CD4-positive, alpha-beta T cell treated with Interleukin-15 for 4 hours (primary cell): ENCODE data around the gene DDTL.
"Not testable (repeated sequence)": the region's sequence is repeated elsewhere in the genome, so short reads cannot be mapped to it uniquely, and the experiment has no call there.

ENCODE experiments used
- DNase-seq: peaks from one replicate; pipeline ENCODE4 v3.0.0-alpha.2; 2020; ENCODE audit warnings: low spot score

DDTL gene

GRCh38 chr22:23966568-23966967 lies at the start of gene DDTL:
TSS of gene DDTL (plus strand) at chr22:23966888. CDS start at chr22:23966915, 27 bp downstream.
- DNase-seq, result not testable (repeated sequence)

GRCh38 chr22:23920267-23920611 lies 46.4 kb upstream of the DDTL start:
- not testable (repeated sequence) for DNase-seq

DNA sequence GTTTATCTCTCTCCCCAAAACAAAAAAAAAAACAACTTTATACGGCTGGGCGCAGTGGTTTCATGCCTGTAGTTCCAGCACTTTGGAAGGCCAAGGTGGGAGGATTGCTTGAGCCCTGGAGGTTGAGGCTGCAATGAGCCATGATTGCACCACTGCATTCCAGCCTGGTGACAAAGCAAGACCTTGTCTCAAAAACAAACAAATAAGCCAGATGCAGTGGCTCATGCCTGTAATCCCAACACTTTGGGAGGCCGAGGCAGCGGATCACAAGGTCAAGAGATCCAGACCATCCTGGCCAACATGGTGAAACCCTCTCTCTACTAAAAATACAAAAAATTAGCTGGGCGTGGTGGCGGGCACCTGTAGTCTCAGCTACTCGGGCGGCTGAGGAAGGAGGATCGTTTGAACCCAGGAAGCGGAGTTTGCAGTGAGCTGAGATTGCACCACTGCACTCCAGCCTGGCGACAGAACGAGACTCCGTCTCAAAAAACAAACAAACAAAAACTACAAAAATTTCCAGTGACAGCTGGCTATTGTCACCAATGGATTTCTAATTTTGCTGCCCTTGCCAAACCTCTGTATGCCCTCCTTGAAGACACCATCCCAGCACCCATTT lies 45.0 kb upstream of the DDTL start:
- DNase-seq, result not testable (repeated sequence)

DNA sequence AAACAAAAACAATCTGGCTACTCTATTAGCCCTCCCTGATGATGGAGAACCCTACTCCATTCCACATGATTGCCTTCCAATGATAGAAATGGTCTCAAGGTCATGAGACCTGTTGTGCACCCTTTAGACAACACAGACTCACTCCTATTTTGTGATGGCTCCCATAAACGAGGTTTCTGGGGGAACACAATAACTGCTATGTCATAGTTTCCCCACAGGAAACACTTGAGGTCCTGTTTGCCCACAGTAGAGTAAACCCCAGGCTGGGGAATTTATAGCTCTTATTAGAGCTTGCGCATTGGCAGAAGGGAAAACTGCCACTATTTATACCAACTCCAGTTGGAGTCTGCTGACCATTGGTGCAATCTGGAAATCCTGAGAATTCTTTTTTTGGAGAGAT lies 43.8 kb upstream of the DDTL start:
- no peak for DNase-seq

GRCh38 chr22:23925020-23925606 lies 41.6 kb upstream of the DDTL start:
- DNase-seq, result no peak

- DNase-seq, result no peak
These were observed 40.1 kb upstream of the DDTL start for GRCh38 chr22:23926561-23926960.

DNA sequence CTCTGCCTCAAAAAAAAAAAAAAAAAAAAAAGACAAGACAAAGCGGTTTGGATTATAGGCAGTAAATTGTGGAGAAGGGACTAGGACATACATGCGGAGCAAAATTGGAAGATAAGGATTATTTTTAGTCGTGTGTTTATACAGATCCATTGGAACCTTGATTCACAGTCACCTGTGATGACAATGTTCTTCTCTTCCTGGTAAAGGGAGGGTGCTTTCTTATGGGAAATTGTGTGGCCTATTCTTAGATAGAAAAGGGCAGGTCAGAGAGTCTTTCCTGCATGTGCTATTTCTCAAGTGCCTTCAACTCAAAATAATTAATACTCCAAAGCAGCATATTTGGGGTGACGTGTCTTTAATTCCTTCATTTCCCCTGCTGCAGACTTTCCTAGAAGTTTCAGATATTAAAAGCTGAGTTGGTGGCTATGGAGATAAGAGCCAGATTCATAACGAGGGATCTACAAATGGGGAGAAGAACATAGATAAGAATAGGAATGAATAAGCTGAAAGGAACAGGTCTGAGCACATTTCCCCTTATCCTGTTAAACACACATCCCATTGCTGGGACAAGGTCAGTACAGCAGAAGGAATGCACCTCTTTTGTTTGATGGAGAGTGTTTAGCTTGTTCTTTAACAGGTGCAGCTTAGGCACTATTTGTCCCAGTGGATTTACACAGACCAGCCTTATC lies 28.2 kb upstream of the DDTL start:
- DNase-seq, result no peak

GRCh38 chr22:23939017-23939357 lies 27.7 kb upstream of the DDTL start:
- DNase-seq, result no peak

- DNase-seq, result not testable (repeated sequence)
These were observed 26.5 kb upstream of the DDTL start for GRCh38 chr22:23940166-23940565.

- not testable (repeated sequence) for DNase-seq
These were observed 19.3 kb upstream of the DDTL start for GRCh38 chr22:23947391-23947790.

GRCh38 chr22:23949764-23950163 lies 16.9 kb upstream of the DDTL start:
- not testable (repeated sequence) for DNase-seq

DNA sequence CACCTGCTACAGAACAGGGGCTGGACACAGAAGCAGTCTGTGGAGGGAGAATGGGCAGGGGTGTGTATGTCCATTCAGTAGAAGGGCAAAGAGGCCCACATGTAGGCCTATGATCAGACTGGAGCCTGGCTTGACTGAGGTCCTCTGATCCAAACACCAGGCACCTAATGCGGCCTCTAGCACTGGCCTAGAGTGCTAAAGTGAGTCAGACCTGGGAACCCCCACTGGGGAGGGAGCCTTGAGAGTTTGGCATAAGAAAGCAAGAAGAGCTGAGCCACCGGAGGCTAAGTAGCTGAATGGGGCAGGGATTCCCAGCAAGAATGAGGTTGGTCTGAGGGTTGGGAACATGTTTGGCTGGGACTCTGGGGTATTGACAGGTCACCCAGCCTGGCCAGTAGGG lies 15.3 kb upstream of the DDTL start:
- DNase-seq, result not testable (repeated sequence)

- not testable (repeated sequence) for DNase-seq
These were observed 13.8 kb upstream of the DDTL start for GRCh38 chr22:23952794-23953405.

GRCh38 chr22:23953485-23953884 lies 13.2 kb upstream of the DDTL start:
- DNase-seq, result not testable (repeated sequence)

GRCh38 chr22:23954193-23954990 lies 12.3 kb upstream of the DDTL start:
- DNase-seq, result not testable (repeated sequence)

DNA sequence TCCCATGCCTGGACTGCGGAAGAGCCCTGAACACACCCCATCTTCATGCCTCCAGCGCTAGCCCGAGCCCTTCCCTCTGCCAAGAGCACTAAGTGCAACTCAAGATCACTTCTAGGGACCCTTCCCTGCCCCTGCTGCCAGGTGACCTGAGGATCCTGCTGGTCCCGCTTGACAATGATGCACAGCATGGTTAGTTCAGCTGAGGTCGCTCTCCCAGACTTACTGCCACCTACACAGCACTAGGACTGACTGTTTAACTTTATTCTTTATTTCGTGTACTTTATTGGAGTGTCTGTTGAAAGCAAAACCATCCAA lies 11.7 kb upstream of the DDTL start:
- DNase-seq, result not testable (repeated sequence)

GRCh38 chr22:23955886-23956285 lies 10.8 kb upstream of the DDTL start:
- DNase-seq, result not testable (repeated sequence)

DNA sequence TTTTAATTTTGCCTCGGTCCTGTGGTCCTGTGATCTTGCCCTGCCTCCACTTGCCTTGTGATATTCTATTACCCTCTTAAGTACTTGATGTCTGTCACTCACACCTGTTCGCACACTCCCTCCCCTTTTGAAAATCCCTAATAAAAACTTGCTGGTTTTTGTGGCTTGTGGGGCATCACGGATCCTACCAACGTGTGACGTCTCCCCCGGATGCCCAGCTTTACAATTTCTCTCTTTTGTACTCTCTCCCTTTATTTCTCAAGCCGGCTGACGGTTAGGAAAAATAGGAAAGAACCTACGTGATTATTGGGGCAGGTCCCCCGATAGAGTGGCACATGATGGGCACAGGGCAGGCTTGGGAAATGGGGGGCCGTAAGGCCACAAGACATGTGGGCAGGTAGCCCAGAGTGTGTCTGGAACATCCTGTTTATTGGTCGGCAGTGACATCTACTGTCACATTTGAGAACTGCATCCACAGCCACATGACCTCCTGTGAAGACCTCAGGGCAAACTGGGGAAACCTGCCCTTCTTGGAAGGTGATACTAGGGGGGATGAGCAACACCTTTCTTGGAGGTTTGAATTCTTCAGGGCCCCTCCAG lies 10.3 kb upstream of the DDTL start:
- peak; percentile 83 for DNase-seq

DNA sequence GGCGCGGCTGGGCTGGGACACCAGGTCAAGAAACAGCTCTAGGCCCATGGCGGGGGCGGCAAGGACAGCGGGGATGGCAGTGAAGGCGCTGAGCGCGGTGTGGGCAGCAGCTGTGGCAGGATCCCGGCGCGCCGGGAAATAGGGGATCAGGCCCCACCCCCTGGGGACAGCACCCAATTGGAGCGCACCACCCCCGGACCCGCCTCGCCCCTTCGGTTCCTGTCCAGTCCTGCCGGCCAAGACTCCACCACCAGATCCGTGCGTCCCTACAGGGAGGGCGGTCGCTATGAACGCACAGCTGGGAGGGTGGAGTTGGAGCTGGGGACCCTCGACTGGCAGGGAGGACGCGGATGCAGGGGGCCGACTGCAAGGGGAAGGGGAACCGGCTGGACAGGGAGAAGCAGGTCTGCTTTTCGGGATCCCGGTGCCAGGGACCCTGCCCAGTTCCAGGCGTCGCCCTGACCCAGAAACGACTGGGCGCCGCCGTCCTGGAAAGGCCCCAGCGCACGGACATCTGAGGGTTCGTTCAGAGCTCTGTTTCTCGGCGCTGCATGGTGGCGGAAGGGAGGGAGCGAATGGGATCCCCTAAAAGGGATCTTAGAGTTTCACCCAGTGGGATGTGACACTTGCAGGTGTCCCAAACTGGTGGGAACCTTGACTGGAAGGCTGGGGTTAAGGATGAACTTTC lies 5.5 kb upstream of the DDTL start, which contains the start of gene GSTT2B:
TSS of gene GSTT2B (minus strand) at position 112 of the 688 bp plus-strand sequence. CDS start at position 48, 64 bp downstream.
- DNase-seq, result not testable (repeated sequence)

DNA sequence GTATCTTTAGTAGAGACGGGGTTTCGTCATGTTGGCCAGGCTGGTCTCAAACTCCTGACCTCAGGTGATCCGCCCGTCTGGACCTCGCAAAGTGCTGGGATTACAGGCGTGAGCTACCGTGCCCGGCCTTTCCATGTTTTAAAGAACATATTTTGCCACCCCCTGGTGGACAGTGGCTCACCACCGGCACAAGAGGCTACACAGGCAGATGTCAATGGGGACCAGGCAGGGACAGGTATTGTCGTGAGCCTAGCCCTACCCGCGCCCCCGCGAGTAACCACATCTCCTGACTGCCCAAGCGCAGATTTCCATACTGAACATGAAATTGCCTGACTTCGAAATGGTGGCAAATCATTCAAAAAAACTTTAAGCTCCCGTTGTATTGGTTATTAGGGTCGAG lies 594 bp upstream of the DDTL start:
- DNase-seq, result not testable (repeated sequence)

DNA sequence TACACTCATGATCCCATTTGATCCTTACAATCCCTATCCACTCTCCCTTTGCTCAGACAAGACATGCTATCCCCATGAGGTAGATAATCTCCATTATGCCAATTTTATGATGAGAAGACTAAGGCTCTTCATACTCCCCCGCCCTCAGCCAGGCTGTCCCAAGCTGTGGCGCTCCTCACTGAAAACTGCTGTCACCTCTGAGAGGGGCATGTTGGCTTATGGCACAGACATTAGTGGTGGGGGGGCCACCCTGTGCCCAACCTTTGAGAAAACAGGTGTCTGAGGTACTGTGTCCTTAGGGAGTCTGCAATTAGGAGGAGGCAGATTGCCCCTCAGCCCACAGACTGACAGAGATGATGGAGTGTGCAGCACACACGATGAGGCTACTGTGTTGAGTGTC lies 2.4 kb downstream of the DDTL start:
- DNase-seq, result no peak
